Amniotic stem cell (primary cell): ENCODE measurements around the gene ATG4B.
A peak's percentile ranks its signal among the peaks of the same experiment; 100 is the strongest.

Experiments
- DNase-seq: peaks from one replicate; lab custom pipeline; 2025; lab: John Stamatoyannopoulos, UW

Gene ATG4B

GRCh38 chr2:241690202-241690717 is 52.8 kb downstream of the ATG4B start:
- DNase-seq: no peak

GRCh38 chr2:241692448-241692847 is 55.0 kb downstream of the ATG4B start:
- peak; percentile 40 for DNase-seq

- DNase-seq: no peak
Measured at GRCh38 chr2:241695651-241696050, 58.2 kb downstream of the ATG4B start.

- DNase-seq: no peak
Measured at GRCh38 chr2:241701149-241701398, 63.6 kb downstream of the ATG4B start.

- peak; percentile 79 for DNase-seq
Measured at GRCh38 chr2:241701399-241702154, 64.1 kb downstream of the ATG4B start, which contains the start of gene ING5. ING5 (plus strand) TSS chr2:241702039; CDS start chr2:241702066, 27 bp downstream.

GRCh38 chr2:241702155-241703031 is 64.9 kb downstream of the ATG4B start:
- DNase-seq: peak; percentile 59

GRCh38 chr2:241703032-241703604 is 65.6 kb downstream of the ATG4B start:
- no peak for DNase-seq

GRCh38 chr2:241706537-241706936 is 69.0 kb downstream of the ATG4B start:
- DNase-seq: no peak

GRCh38 chr2:241708879-241709278 is 71.4 kb downstream of the ATG4B start:
- DNase-seq: no peak

GRCh38 chr2:241719093-241719492 is 81.6 kb downstream of the ATG4B start:
- DNase-seq: no peak

GRCh38 chr2:241720099-241720498 is 82.6 kb downstream of the ATG4B start:
- DNase-seq: no peak

GRCh38 chr2:241720560-241720959 is 83.1 kb downstream of the ATG4B start:
- no peak for DNase-seq

- DNase-seq: no peak
Measured at GRCh38 chr2:241721852-241722251, 84.4 kb downstream of the ATG4B start.

GRCh38 chr2:241722896-241723454 is 85.5 kb downstream of the ATG4B start:
- DNase-seq: no peak
